HepG2 (cell line): ENCODE measurements around the gene CCDC38. TPM values are rescaled to one million over a fixed set of nuclear protein-coding genes. Genes with fewer than 3 reads are reported as not detected.

Experiments used
- ARID4A ChIP-seq: sonication (generic); formaldehyde crosslinking; IDR thresholded peaks from 2 replicates; pipeline ENCODE4 v1.5.0; 2020; ENCODE audit warnings: mild to moderate bottlenecking, missing genetic modification reagents, borderline replicate concordance
- SAFB2 ChIP-seq: sonication (generic); formaldehyde crosslinking; IDR thresholded peaks from 2 replicates; pipeline ENCODE4 v1.5.1; 2020; ENCODE audit warnings: missing genetic modification reagents, low read depth, mild to moderate bottlenecking, borderline replicate concordance
- THAP11 ChIP-seq: IDR thresholded peaks from 2 replicates; pipeline ENCODE4 v1.6.1; 2016; ENCODE audit warnings: missing biosample characterization, missing genetic modification reagents
- ZBTB25 ChIP-seq: IDR thresholded peaks from 2 replicates; pipeline ENCODE4 v1.6.1; 2018; ENCODE audit warnings: missing genetic modification reagents
- ZBTB37 ChIP-seq: sonication (generic); formaldehyde crosslinking; IDR thresholded peaks from 2 replicates; pipeline ENCODE4 v1.4.0; 2020; ENCODE audit warnings: mild to moderate bottlenecking, missing genetic modification reagents
- ZHX2 ChIP-seq, 2 experiments: sonication (generic) in 1 of 2; formaldehyde crosslinking in 1 of 2; IDR thresholded peaks; 2 replicates each; pipeline versions ENCODE4 v1.6.1 to v1.9.0; 2014 to 2022; ENCODE audit warnings: antibody characterized with exemption in 1 of 2, borderline replicate concordance in 1 of 2, inconsistent platforms in 1 of 2, low read depth in 1 of 2, missing genetic modification reagents in 1 of 2
- ZNF766 ChIP-seq: sonication (generic); formaldehyde crosslinking; IDR thresholded peaks from 2 replicates; pipeline ENCODE4 v1.5.0; 2020; ENCODE audit warnings: missing genetic modification reagents, borderline replicate concordance
- polyA plus RNA-seq, 8 experiments: library from polyadenylated mRNA; depleted of rRNA in 3 of 8; stranded (reverse) in 7 of 8; unstranded in 1 of 8; fragments of >200 nt; fragmentation: Illumina TruSeq in 4 of 8; extraction: Trizol in 4 of 8; gene quantifications; 2 replicates each; pipeline versions ENCODE4 v1.2.1 to v1.2.3, GENCODE V29; 2011 to 2016; ENCODE audit warnings: low read depth in 4 of 8, missing spikeins in 1 of 8, mixed read lengths in 1 of 8; ENCODE audit not compliant: insufficient read depth in 1 of 8
- total RNA-seq, 5 experiments: library from RNA; depleted of rRNA; stranded (reverse); fragments of >200 nt; fragmentation: Illumina TruSeq; extraction: Trizol; gene quantifications; 2 replicates each; pipeline ENCODE4 v1.2.3, GENCODE V29; 2016; ENCODE audit warnings: low read depth in 1 of 5
- TF ChIP-seq, protein P1 (sequence below): sonication (generic); formaldehyde crosslinking; IDR thresholded peaks from 2 replicates; pipeline ENCODE4 v1.4.0; 2020; ENCODE audit warnings: missing genetic modification reagents

CCDC38 gene
- total and polyA plus RNA-seq, 2 of the 13 experiments (the other 11 are each of a cell fraction or from before 2014, with no cell fraction given), result 0.24 to 0.32 TPM

DNA sequence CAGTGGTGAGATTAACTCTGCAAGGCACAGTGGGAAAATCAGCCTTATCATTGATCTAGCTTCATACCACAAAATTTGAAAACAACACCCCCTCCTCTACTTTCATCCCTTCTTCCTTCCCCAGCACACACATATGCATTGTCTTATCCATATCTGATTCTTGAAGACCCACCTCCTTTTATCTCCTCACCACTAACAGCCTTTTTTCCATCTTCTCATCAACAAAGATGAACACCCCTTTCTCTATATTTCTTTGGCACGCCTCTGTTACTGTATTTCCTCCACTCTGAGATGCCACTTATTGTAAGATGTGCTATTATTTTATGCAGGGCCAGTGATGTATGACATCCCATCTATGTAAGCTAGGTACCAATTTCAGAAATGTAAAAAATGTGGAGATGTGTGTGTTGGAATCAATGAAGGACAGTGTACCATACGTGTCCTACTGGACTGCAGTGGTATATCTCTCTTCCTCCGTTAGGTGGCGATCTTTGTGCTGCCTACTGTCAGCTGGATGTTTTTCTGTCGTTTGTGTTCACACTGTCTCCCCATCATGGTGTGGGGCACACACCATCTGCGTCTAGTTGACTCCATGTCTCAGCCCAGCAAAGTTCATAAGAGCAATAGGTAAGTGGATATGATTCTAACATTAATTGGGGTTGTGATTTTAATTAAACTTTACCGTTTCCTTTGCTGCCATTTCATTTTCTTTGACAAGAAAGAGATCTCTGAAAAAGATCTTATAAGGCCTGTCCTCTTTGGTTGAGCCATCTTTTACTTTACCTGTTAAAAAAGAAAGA is 24.0 kb downstream of the CCDC38 start (continued):
- TF ChIP-seq ARID4A (CRISPR knock-in tag) (no peak), SAFB2 (no peak), ZNF766 (CRISPR knock-in tag) (no peak), ZBTB37 (CRISPR knock-in tag) (no peak), THAP11 (CRISPR knock-in tag) (peak; percentile 55; the same call in 1 of the 2 replicates), ZBTB25 (CRISPR knock-in tag) (no peak), ZHX2 (IDR thresholded peaks at IDR 0.05; ENCODE audit: low read depth) (no peak), ZHX2 (CRISPR knock-in tag; IDR thresholded peaks at IDR 0.05; ENCODE audit: borderline replicate concordance) (no peak)
- TF ChIP-seq, protein P1, sequence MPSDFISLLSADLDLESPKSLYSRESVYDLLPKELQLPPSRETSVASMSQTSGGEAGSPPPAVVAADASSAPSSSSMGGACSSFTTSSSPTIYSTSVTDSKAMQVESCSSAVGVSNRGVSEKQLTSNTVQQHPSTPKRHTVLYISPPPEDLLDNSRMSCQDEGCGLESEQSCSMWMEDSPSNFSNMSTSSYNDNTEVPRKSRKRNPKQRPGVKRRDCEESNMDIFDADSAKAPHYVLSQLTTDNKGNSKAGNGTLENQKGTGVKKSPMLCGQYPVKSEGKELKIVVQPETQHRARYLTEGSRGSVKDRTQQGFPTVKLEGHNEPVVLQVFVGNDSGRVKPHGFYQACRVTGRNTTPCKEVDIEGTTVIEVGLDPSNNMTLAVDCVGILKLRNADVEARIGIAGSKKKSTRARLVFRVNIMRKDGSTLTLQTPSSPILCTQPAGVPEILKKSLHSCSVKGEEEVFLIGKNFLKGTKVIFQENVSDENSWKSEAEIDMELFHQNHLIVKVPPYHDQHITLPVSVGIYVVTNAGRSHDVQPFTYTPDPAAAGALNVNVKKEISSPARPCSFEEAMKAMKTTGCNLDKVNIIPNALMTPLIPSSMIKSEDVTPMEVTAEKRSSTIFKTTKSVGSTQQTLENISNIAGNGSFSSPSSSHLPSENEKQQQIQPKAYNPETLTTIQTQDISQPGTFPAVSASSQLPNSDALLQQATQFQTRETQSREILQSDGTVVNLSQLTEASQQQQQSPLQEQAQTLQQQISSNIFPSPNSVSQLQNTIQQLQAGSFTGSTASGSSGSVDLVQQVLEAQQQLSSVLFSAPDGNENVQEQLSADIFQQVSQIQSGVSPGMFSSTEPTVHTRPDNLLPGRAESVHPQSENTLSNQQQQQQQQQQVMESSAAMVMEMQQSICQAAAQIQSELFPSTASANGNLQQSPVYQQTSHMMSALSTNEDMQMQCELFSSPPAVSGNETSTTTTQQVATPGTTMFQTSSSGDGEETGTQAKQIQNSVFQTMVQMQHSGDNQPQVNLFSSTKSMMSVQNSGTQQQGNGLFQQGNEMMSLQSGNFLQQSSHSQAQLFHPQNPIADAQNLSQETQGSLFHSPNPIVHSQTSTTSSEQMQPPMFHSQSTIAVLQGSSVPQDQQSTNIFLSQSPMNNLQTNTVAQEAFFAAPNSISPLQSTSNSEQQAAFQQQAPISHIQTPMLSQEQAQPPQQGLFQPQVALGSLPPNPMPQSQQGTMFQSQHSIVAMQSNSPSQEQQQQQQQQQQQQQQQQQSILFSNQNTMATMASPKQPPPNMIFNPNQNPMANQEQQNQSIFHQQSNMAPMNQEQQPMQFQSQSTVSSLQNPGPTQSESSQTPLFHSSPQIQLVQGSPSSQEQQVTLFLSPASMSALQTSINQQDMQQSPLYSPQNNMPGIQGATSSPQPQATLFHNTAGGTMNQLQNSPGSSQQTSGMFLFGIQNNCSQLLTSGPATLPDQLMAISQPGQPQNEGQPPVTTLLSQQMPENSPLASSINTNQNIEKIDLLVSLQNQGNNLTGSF, result no peak
